ENCODE data around the gene ACIN1. TPM values are rescaled to one million over a fixed set of nuclear protein-coding genes. Genes with fewer than 3 reads are reported as not detected.

ACIN1 gene
- total and polyA plus RNA-seq, 2 experiments from 2014 or later: 76.1 to 172 TPM

GRCh38 chr14:23137192-23137812 is 42.4 kb upstream of the ACIN1 start:
- DNase-seq (ENCODE audit: low spot score): no peak
- no peak overlapping the region for H3K4me3 Mint-ChIP-seq
- peak overlapping the region; percentile 74; the same call in 1 of the 2 replicates for H3K27ac Mint-ChIP-seq
- ATAC-seq: no peak
- no peaks in the 10 kb centered on the region for H3K4me1 Mint-ChIP-seq
- TF ChIP-seq POLR2AphosphoS5 (IDR thresholded peaks at IDR 0.05; ENCODE audit: low read depth) (no peak), CREB1 (CRISPR knock-in tag; IDR thresholded peaks at IDR 0.05; ENCODE audit: low read depth) (no peak), REST (IDR thresholded peaks at IDR 0.05; ENCODE audit: unreplicated experiment) (no peak), STAT1 (IDR thresholded peaks at IDR 0.05; ENCODE audit: unreplicated experiment) (no peak), ETS1 (IDR thresholded peaks at IDR 0.05) (no peak), EZH2 (IDR thresholded peaks at IDR 0.05; ENCODE audit: low read depth, unreplicated experiment) (no peak), JUNB (IDR thresholded peaks at IDR 0.05; ENCODE audit: unreplicated experiment) (no peak), CTCF (conservative IDR thresholded peaks at IDR 0.05; ENCODE audit: low read depth in 2 of 2) (no peak), EZH2phosphoT487 (IDR thresholded peaks at IDR 0.05; ENCODE audit: unreplicated experiment) (no peak), ZNF331 (CRISPR knock-in tag; IDR thresholded peaks at IDR 0.05; ENCODE audit: low read depth) (no peak), ZNF462 (CRISPR knock-in tag; IDR thresholded peaks at IDR 0.05) (no peak), NANOG (IDR thresholded peaks at IDR 0.05; ENCODE audit: borderline replicate concordance) (no peak), ZNF114 (CRISPR knock-in tag; IDR thresholded peaks at IDR 0.05) (no peak)
- Histone ChIP-seq H4K20me1 (replicated peaks; ENCODE audit: insufficient read depth) (peaks cover 3% of the 10 kb centered on the region), H3K79me2 (replicated peaks; ENCODE audit: insufficient read depth) (no peaks in the 10 kb centered on the region), H3K4me1 (ENCODE audit: insufficient read depth) (no peaks in the 10 kb centered on the region), H2AFZ (no peak overlapping the region), H3K27ac (ENCODE audit: low read depth) (no peak overlapping the region), H3K4me3 (no peak overlapping the region), H3K36me3 (ENCODE audit: insufficient read depth) (peaks cover 20% of the 10 kb centered on the region), H3K4me2 (no peak overlapping the region), H3K27me3 (ENCODE audit: insufficient read depth) (no peaks in the 10 kb centered on the region), H3F3A (replicated peaks; ENCODE audit: low read depth) (no peaks in the 10 kb centered on the region), H3K9me2 (ENCODE audit: insufficient read depth) (no peaks in the 10 kb centered on the region)
- no peaks in the 10 kb centered on the region for H3K9me3 Mint-ChIP-seq
- peaks cover 3% of the 10 kb centered on the region for H3K27me3 Mint-ChIP-seq (ENCODE audit: insufficient read depth, low read depth, poor library complexity)
- peaks cover 67% of the 10 kb centered on the region for H3K36me3 Mint-ChIP-seq (ENCODE audit: low read depth)

Measured in GM23338 (cell line).